PC-3 (cell line): ENCODE results near the gene WHRN. TPM values are rescaled to one million over a fixed set of nuclear protein-coding genes. Genes with fewer than 3 reads are reported as not detected.

ENCODE experiments used
- ATAC-seq: fragments of 200-7000 bp; cut with Tn5 transposase; 2 replicates; pipeline ENCODE4 v1.9.1; 2020; ENCODE audit warnings: mild to moderate bottlenecking, moderate library complexity
- BruUV-seq: library from RNA; stranded (reverse); fragments of 400-500 nt; replicated peaks from 2 replicates; lab custom pipeline; 2021; lab: Mats Ljungman, UMichigan
- CTCF ChIA-PET: fragments of 300-600 bp; sonication (Branson Sonifier 250); formaldehyde crosslinking; loops from one replicate; lab custom pipeline; 2022; ENCODE audit warnings: antibody characterized with exemption; lab: Charles Lee
- POLR2A ChIA-PET: fragments of 300-600 bp; sonication (Branson Sonifier 250); formaldehyde crosslinking; loops from one replicate; lab custom pipeline; 2022; ENCODE audit warnings: antibody characterized with exemption; ENCODE audit not compliant: unreplicated experiment; lab: Charles Lee
- DNase-seq: peaks from one replicate; pipeline ENCODE4 v3.0.0-alpha.2; 2015
- H2AFZ ChIP-seq: fragments of 300-600 bp; sonication (generic); 2 replicates; pipeline ENCODE4 v1.6.0; 2016; ENCODE audit warnings: antibody characterized with exemption, low read length
- H3F3A ChIP-seq: fragments of 300-600 bp; sonication (generic); one replicate; pipeline ENCODE4 v1.6.0; 2017; ENCODE audit warnings: antibody characterized with exemption, low read length, control low read depth, mild to moderate bottlenecking; ENCODE audit not compliant: unreplicated experiment
- H3K27ac ChIP-seq: fragments of 300-600 bp; sonication (generic); 2 replicates; pipeline ENCODE4 v1.5.1; 2016; ENCODE audit warnings: mild to moderate bottlenecking, low read length
- H3K27me3 ChIP-seq: fragments of 300-600 bp; sonication (generic); 2 replicates; pipeline ENCODE4 v1.6.1; 2016; ENCODE audit warnings: low read length, mixed read lengths
- H3K36me3 ChIP-seq: fragments of 300-600 bp; sonication (generic); 2 replicates; pipeline ENCODE4 v1.6.1; 2016; ENCODE audit warnings: low read depth, mixed run types, low read length, mixed read lengths
- H3K4me1 ChIP-seq: fragments of 300-600 bp; sonication (generic); 2 replicates; pipeline ENCODE4 v1.5.1; 2016; ENCODE audit warnings: low read length; ENCODE audit not compliant: insufficient read depth
- H3K4me2 ChIP-seq: fragments of 300-600 bp; sonication (generic); 2 replicates; pipeline ENCODE4 v1.6.0; 2016; ENCODE audit warnings: low read length
- H3K4me3 ChIP-seq: fragments of 300-600 bp; sonication (generic); 2 replicates; pipeline ENCODE4 v1.5.1; 2016; ENCODE audit warnings: mild to moderate bottlenecking, low read length, mixed read lengths
- H3K79me2 ChIP-seq: fragments of 300-600 bp; sonication (generic); 2 replicates; pipeline ENCODE4 v1.6.1; 2017; ENCODE audit warnings: low read length, mixed read lengths
- H3K9ac ChIP-seq: fragments of 300-600 bp; sonication (generic); 2 replicates; pipeline ENCODE4 v1.6.0; 2016; ENCODE audit warnings: mild to moderate bottlenecking, low read length
- H3K9me2 ChIP-seq: fragments of 300-600 bp; sonication (generic); replicated peaks from 2 replicates; pipeline ENCODE4 v1.6.1; 2016; ENCODE audit warnings: mixed run types, low read length, mixed read lengths
- H3K9me3 ChIP-seq: fragments of 300-600 bp; sonication (generic); 2 replicates; pipeline ENCODE4 v1.6.1; 2016; ENCODE audit warnings: low read length, mixed read lengths
- H4K20me1 ChIP-seq: fragments of 300-600 bp; sonication (generic); 2 replicates; pipeline ENCODE4 v1.6.1; 2016; ENCODE audit warnings: low read length, mixed read lengths
- CTCF ChIP-seq: fragments of 300-600 bp; sonication (generic); conservative IDR thresholded peaks from 2 replicates; pipeline ENCODE4 v1.5.1; 2017; ENCODE audit warnings: antibody characterized with exemption, low read depth, mild to moderate bottlenecking, low read length
- EZH2 ChIP-seq: fragments of 300-600 bp; sonication (generic); IDR thresholded peaks from one replicate; pipeline ENCODE4 v1.6.1; 2017; ENCODE audit warnings: antibody characterized with exemption, mild to moderate bottlenecking, low read length; ENCODE audit not compliant: unreplicated experiment
- EZH2phosphoT487 ChIP-seq: fragments of 300-600 bp; sonication (generic); IDR thresholded peaks from 2 replicates; pipeline ENCODE4 v1.6.1; 2018; ENCODE audit warnings: mild to moderate bottlenecking, antibody characterized with exemption, low read length, borderline replicate concordance
- intact Hi-C: fragments of 100-400 bp; cut with micrococcal nuclease; formaldehyde crosslinking; loops from 2 replicates; pipeline ENCODE4 v1.9.0; 2023
- total RNA-seq: library from RNA; depleted of rRNA; stranded (reverse); fragments of >200 nt; gene quantifications from 2 replicates; pipeline ENCODE4 v1.2.3, GENCODE V29; 2014

The WHRN gene
- total RNA-seq, 1 experiment from 2014 or later: 10.5 TPM

GRCh38 chr9:114424126-114424525, 81.1 kb downstream of the WHRN start:
- H3K4me2 ChIP-seq: no peak overlapping the region
- no peaks in the 10 kb centered on the region for H3K4me1 ChIP-seq
- H3K36me3 ChIP-seq: no peaks in the 10 kb centered on the region
- TF ChIP-seq CTCF: no peak
- no peak for TF ChIP-seq EZH2
- TF ChIP-seq EZH2phosphoT487: no peak
- intact Hi-C loops: no loop called here
- H3K9me3 ChIP-seq: no peaks in the 10 kb centered on the region
- no peak overlapping the region for H3K4me3 ChIP-seq
- CTCF ChIA-PET: no interaction called here
- no peak overlapping the region for H3K9ac ChIP-seq
- H2AFZ ChIP-seq: no peak overlapping the region
- H3K9me2 ChIP-seq: no peaks in the 10 kb centered on the region
- no peaks in the 10 kb centered on the region for H4K20me1 ChIP-seq
- POLR2A ChIA-PET: no interaction called here
- BruUV-seq: no TSS peak
- H3K27ac ChIP-seq: no peak overlapping the region
- ATAC-seq: no peak
- H3K79me2 ChIP-seq: no peaks in the 10 kb centered on the region
- H3K27me3 ChIP-seq: no peaks in the 10 kb centered on the region
- DNase-seq: no peak
- no peaks in the 10 kb centered on the region for H3F3A ChIP-seq

GRCh38 chr9:114423181-114423580, 82.1 kb downstream of the WHRN start:
- no peaks in the 10 kb centered on the region for H4K20me1 ChIP-seq
- intact Hi-C loops: no loop called here
- H3K27me3 ChIP-seq: no peaks in the 10 kb centered on the region
- H3K36me3 ChIP-seq: no peaks in the 10 kb centered on the region
- ChIA-PET POLR2A (no interaction called here), CTCF (no interaction called here)
- H3K4me2 ChIP-seq: no peak overlapping the region
- no peak overlapping the region for H3K27ac ChIP-seq
- BruUV-seq: no TSS peak
- H3F3A ChIP-seq: no peaks in the 10 kb centered on the region
- DNase-seq: no peak
- no peak overlapping the region for H2AFZ ChIP-seq
- H3K9me3 ChIP-seq: no peaks in the 10 kb centered on the region
- H3K4me1 ChIP-seq: no peaks in the 10 kb centered on the region
- H3K9me2 ChIP-seq: no peaks in the 10 kb centered on the region
- no peak overlapping the region for H3K9ac ChIP-seq
- no peak for ATAC-seq
- H3K79me2 ChIP-seq: no peaks in the 10 kb centered on the region
- H3K4me3 ChIP-seq: no peak overlapping the region
- TF ChIP-seq CTCF: no peak
- no peak for TF ChIP-seq EZH2phosphoT487
- TF ChIP-seq EZH2: no peak

- no peaks in the 10 kb centered on the region for H3K9me3 ChIP-seq
- H2AFZ ChIP-seq: no peak overlapping the region
- H3K79me2 ChIP-seq: no peaks in the 10 kb centered on the region
- H4K20me1 ChIP-seq: no peaks in the 10 kb centered on the region
- no peak for ATAC-seq
- no peaks in the 10 kb centered on the region for H3K9me2 ChIP-seq
- H3K27me3 ChIP-seq: no peaks in the 10 kb centered on the region
- H3K4me3 ChIP-seq: no peak overlapping the region
- ChIA-PET POLR2A (no interaction called here), CTCF (no interaction called here)
- no peaks in the 10 kb centered on the region for H3K36me3 ChIP-seq
- no peak overlapping the region for H3K9ac ChIP-seq
- no TSS peak for BruUV-seq
- no peaks in the 10 kb centered on the region for H3F3A ChIP-seq
- TF ChIP-seq EZH2 (no peak), CTCF (no peak), EZH2phosphoT487 (no peak)
- H3K27ac ChIP-seq: no peak overlapping the region
- H3K4me1 ChIP-seq: peaks cover 3% of the 10 kb centered on the region; the same call in 1 of the 2 replicates
- intact Hi-C loops: no loop called here
- H3K4me2 ChIP-seq: no peak overlapping the region
- DNase-seq: no peak
Measured at GRCh38 chr9:114421147-114421546, 84.1 kb downstream of the WHRN start.
